Stimulated activated CD4-positive, alpha-beta T cell treated with anti-CD3 and anti-CD28 coated beads, Interleukin-1b, Interleukin-23, amount 100 ng/mL, for 48 hours (primary cell): ENCODE data around the gene SNRPB2.
A peak's percentile ranks its signal among the peaks of the same experiment; 100 is the strongest.

ENCODE experiments used
- DNase-seq: peaks from one replicate; pipeline ENCODE4 v3.0.0-alpha.2; 2020

SNRPB2 gene

DNA sequence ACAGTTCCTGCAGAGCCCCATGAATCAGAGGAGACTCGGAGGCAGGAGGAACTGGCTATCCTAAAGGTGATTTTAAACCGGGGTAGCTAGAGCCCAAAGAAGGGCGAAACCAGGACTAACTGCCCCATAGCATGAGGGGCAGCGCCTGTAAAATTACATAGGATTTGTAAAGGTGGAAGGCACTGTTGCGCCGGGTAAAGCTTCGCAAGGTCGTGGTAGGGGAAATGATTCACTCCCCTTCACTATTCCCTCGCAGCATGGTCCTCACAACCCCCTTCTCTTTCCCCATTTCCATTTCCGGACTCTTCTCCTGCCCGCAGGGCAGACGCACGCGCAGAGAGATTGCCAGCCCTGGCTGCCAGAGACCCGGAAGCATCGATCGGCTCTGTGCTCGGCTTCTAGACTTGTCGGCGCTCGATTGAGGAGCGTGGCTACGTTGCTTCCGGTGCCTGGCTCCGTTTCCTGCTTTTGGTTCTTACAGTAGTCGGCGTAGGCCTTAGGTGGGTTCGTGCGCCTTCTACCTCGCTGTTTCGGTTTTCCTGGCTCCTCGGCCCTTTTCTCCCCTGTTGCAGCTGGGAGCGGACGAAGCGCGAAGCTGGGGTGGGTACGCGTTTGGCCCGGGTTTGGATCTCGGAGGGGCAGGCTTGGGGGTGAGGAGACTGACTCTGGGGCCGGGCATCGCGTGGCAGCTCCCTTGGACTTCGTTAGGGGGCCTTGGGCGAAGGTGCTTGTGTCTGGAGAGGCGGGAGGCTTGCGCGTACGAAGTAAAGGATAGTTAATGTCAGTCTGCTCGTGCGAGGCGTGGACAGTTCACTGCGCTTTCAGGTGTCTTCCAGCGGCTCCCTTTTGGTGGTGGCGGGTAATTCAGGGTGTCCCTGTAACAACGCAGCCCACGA, at the start of gene SNRPB2:
Gene SNRPB2, plus strand, starts transcription at position 462 of the 896 bp plus-strand sequence. CDS start 1,677 bp downstream, outside the sequence.
- peak; percentile 93 for DNase-seq

DNA sequence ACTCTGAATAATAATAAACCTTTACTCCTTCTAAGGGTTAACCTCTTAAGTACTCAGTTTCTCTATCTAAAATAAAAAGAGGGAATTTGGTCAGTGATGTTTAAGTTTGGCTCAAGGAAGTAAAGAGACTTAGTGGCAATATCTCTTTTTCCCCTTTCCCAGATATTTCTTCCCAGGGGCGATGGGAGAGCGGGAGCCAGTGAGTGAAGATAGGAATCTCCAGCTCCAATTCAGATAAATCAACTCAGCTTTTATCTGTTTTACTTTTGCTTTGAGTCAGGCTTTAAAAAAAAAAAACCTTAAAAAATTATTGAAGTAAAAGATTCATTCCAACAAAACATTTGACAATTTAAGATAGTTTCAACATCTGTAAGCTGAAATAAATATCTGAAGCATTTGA, 45.4 kb upstream of the SNRPB2 start:
- no peak for DNase-seq

- DNase-seq = no peak
Observed at GRCh38 chr20:16689906-16690305, 39.9 kb upstream of the SNRPB2 start.

- no peak for DNase-seq
Observed at GRCh38 chr20:16691381-16691780, 38.4 kb upstream of the SNRPB2 start.

- DNase-seq = no peak
Observed at GRCh38 chr20:16692009-16692408, 37.8 kb upstream of the SNRPB2 start.

DNA sequence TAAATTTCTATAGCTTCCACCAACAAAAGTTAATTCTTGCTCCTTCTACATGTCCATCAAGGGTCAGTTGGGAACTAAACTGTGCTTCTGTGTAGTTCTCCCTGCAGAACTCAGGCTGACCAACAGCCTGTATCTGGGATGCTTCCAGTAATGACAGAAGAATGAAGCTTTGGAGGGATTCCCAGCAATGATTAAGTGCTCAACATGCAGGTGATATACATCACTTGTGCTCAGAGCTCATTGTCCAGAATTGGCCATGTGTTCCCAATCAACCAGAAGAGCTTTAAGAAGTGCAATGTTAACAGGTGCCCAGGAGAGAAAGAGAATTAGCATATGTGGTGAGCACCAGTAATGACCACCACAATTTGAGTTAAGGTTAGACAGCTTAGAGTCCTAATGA, 37.4 kb upstream of the SNRPB2 start:
- no peak for DNase-seq

GRCh38 chr20:16693278-16693677, 36.5 kb upstream of the SNRPB2 start:
- no peak for DNase-seq

DNA sequence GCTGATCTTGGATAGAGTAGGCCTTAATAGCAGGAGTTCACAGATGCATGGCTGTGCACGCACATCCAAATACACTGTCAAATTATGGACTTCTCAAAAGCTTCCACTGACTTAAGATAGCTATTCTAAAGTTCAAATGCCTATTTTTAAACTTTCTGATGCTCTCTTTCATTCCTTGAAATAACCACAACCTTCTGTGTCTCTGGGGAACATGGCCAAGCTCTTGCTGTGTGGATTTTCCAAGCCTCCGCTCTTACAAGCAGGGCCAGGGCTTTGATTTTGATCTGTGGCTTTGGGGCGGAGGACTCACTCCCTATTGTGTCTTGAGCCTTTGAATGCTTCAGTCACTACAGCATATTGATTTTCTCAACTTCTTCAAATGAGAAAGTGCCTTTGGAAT, 35.7 kb upstream of the SNRPB2 start:
- no peak for DNase-seq

DNA sequence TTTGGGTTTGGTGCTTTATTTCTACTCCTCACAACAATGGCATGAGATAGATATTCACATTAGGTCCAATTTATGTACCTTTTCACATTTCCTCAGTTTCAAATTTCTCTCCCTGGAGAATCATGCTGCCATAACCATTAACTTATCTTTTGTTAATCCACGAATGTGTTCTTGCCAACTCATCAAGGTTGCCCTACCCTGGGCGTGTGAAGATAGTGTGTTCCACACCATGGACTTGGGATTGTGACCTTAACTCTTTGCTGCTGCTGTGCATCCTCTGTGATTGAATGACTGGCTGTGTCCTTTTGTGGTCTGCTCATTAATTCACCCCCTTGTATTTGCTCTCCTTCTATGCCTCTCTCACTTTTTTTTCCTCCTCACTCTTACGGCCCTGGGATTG, 34.2 kb upstream of the SNRPB2 start:
- no peak for DNase-seq

GRCh38 chr20:16699293-16699692, 30.5 kb upstream of the SNRPB2 start:
- DNase-seq = no peak

DNA sequence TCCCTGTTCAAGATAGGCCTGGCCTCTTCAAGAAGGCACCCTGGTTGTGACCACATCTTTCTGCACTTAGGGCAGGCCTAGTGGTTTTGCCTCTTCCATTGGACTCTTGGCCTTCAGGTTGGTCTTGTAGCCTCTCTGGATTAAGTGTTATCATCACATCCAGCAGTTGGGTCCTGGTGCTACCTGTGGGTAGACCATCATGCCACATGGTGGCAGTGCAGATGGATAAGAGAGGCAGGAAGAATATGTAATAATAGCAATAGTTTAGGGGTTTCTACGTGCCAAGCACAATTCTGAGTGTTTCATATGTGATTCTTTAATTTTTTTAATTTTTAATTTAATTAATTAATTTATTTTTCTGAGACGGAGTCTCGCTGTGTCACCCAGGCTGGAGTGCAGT, 28.5 kb upstream of the SNRPB2 start:
- DNase-seq = no peak

GRCh38 chr20:16703570-16703969, 26.3 kb upstream of the SNRPB2 start:
- no peak for DNase-seq

DNA sequence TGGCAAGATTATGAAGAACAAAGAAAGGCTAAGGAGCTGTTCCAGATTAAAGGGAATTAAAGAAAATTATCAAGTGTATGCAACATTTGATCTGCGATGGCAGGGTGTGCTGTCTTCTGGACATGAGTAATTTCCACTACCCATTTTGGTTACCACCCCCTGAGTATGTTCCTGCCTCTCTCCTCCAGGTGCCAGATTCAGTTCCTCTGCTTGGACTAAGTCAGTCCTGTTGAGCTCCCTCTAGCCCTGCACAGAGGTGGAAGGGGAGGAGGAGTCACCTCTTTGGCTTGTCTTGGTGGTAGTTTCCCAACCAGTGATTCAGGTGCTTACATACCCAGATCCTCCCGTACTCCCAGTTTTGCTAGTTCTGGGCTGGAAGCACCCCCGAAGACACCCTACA, 22.2 kb upstream of the SNRPB2 start:
- no peak for DNase-seq

DNA sequence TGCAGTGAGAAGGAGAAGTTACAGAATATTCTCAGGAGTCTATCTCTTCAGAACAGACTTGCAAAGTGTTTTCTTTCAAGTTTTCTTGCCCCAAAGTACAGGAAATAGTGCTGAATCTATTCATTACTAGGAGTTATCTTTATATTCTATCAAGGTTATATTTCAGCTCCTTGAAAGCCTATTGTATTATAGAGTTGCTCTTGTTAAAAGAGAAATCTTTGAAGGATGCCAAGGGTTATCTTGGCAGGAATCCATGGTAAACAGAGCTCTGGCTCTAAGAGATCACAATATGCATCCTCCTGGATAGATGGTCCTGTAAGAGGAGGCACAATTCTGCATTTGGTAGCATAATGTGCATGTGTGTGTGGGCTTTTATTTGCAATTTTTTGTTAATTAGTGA, 21.2 kb upstream of the SNRPB2 start:
- DNase-seq = no peak

DNA sequence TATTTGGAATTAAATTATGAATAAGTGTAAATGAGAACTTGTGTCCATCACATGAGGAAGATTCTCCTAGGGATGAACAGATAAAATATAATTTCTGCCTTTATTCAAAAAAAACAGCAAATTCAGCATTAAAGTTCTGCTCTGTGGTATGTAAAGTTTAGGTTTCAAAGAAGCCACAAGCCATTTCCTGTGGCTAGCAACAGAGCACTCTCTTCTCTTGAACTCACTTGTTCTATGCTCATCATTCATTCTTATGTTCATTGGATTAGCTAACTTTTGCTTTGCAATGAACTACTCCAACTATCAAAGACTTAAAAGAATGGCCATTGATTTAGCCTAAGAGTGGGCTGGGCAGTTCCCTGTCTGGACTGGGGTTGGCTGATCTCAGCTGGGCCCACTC, 20.8 kb upstream of the SNRPB2 start:
- no peak for DNase-seq

DNA sequence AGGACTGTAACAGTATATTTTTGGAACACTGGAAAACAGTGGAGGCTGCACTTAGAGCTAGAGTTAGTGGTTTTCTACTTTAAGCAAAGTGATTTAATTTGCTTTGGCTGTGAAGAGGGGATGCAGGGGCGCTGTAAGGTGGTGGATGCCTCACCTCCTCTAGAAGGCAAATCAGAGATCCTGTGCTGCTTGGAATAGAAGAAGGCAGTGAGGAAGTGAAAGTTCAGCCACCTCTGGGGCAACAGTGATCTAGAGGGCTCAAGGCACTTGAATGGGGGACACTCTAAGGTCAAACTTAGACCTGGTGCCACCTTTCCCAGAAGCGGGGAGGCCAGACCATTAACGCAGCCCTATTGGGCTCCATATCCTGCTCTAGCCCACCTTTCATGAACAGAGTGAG, 19.0 kb upstream of the SNRPB2 start:
- no peak for DNase-seq

DNA sequence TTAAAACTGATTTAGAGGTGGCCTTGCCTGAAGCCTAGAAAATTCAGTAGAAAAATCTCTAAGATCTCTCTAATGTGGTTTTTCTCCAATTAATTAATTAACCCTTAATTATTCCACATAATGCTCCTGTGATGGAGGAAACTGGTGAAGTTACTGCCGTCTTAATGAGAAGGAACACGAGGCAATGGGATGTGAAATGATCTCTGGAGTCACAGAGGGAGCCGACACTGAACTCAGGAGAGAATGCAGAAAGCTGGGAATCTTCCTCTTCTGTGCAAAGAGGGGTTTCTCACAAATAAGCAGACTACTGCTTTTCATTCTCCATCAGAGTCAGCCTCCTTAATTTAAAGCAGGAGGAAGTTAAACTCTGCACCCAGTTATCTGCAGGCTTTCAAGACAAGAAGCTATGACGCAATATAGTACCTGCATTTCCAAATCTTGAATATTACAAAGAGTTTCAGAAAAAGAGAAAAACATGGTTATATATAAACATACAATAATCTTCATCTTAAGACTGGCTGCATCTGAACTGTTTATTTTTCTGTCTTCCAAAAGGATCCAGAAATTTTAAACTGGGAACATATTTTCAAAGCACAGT, 18.1 kb upstream of the SNRPB2 start:
- no peak for DNase-seq

GRCh38 chr20:16712511-16712947, 17.3 kb upstream of the SNRPB2 start:
- DNase-seq = no peak

DNA sequence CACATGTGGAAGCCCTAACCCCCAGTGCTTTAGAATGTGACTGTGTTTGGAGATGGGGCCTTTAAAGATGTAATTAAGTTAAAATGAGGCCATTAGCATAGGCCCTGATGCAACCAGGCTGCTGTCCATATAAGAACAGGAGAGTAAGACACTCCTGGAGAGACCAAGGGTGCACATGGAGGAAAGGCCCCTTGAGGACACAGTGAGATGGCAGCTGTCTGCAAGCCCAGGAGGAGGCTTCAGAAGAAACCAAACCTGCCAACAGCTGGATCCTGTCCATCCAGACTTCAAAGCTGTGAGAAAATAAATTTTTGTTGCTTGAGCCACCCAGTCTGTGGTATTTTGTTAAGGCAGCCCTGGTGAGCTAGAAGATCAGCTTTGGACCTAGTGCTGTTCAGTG, 16.8 kb upstream of the SNRPB2 start:
- DNase-seq = no peak

- no peak for DNase-seq
Observed at GRCh38 chr20:16714242-16714641, 15.6 kb upstream of the SNRPB2 start.

GRCh38 chr20:16714751-16715150, 15.1 kb upstream of the SNRPB2 start:
- no peak for DNase-seq

GRCh38 chr20:16719421-16719820, 10.4 kb upstream of the SNRPB2 start:
- no peak for DNase-seq

GRCh38 chr20:16729080-16729479, 746 bp upstream of the SNRPB2 start:
- DNase-seq = no peak

GRCh38 chr20:16732506-16733152, 2.8 kb downstream of the SNRPB2 start:
- no peak for DNase-seq
